Activated CD4-positive, alpha-beta T cell treated with anti-CD3 and anti-CD28 coated beads for 36 hours (primary cell): ENCODE data around the gene PIP5K1B. TPM values are rescaled to one million over a fixed set of nuclear protein-coding genes. Genes with fewer than 3 reads are reported as not detected.

Experiments
- ATAC-seq: fragments of 200-7000 bp; cut with Tn5 transposase; one replicate; pipeline ENCODE4 v1.10.0; 2021; ENCODE audit warnings: mild to moderate bottlenecking, moderate library complexity
- CTCF ChIA-PET: fragments of 350-600 bp; sonication (Branson Sonifier 250); formaldehyde crosslinking; loops from one replicate; lab custom pipeline; 2021; ENCODE audit warnings: antibody characterized with exemption; lab: Charles Lee
- POLR2A ChIA-PET: fragments of 350-600 bp; sonication (Branson Sonifier 250); formaldehyde crosslinking; loops from one replicate; lab custom pipeline; 2021; ENCODE audit warnings: antibody characterized with exemption, inconsistent platforms; lab: Charles Lee
- DNase-seq: peaks from one replicate; pipeline ENCODE4 v3.0.0-alpha.2; 2020
- H3K27ac Mint-ChIP-seq: one replicate; pipeline ENCODE4 v1.8.0; 2021; ENCODE audit warnings: mixed read lengths
- H3K27me3 Mint-ChIP-seq: one replicate; pipeline ENCODE4 v1.8.0; 2021; ENCODE audit warnings: mixed read lengths
- H3K36me3 Mint-ChIP-seq: one replicate; pipeline ENCODE4 v1.8.0; 2021; ENCODE audit warnings: low read depth, mixed read lengths
- H3K4me1 Mint-ChIP-seq: one replicate; pipeline ENCODE4 v1.8.0; 2021; ENCODE audit warnings: mixed read lengths
- H3K4me3 Mint-ChIP-seq: one replicate; pipeline ENCODE4 v1.8.0; 2021; ENCODE audit warnings: mild to moderate bottlenecking, moderate library complexity, mixed read lengths
- H3K9me3 Mint-ChIP-seq: one replicate; pipeline ENCODE4 v1.8.0; 2021; ENCODE audit warnings: low read depth, mixed read lengths
- intact Hi-C, 2 experiments: fragments of 100-400 bp; cut with DNase I in 1 of 2; cut with micrococcal nuclease in 1 of 2; formaldehyde crosslinking; loops; one replicate each; pipeline versions ENCODE4 v1.14.2 to v1.15.1; 2022 to 2024; cut with DNase I, micrococcal nuclease
- total RNA-seq, 2 experiments: library from RNA; stranded (reverse); gene quantifications; one replicate each; pipeline ENCODE4 v1.2.3, GENCODE V29; 2021

Gene PIP5K1B
- total RNA-seq, 2 experiments from 2014 or later = 1.6 TPM

GRCh38 chr9:68739621-68740174, 34.7 kb downstream of the PIP5K1B start:
- H3K4me1 Mint-ChIP-seq = no peaks in the 10 kb centered on the region
- no peak for ATAC-seq
- POLR2A ChIA-PET = no interaction called here
- CTCF ChIA-PET = interaction anchor here (0.6 kb wide), 1 partner anchor 260 kb away, joined by 3 read pairs; no protein-coding TSS in a partner anchor
- no peak overlapping the region for H3K27ac Mint-ChIP-seq
- H3K9me3 Mint-ChIP-seq = no peaks in the 10 kb centered on the region
- no peaks in the 10 kb centered on the region for H3K36me3 Mint-ChIP-seq
- no peak overlapping the region for H3K4me3 Mint-ChIP-seq
- intact Hi-C loops = no loop called here
- no peak for DNase-seq
- peaks cover 14% of the 10 kb centered on the region for H3K27me3 Mint-ChIP-seq

GRCh38 chr9:68740561-68740960, 35.5 kb downstream of the PIP5K1B start:
- ATAC-seq = no peak
- no peaks in the 10 kb centered on the region for H3K9me3 Mint-ChIP-seq
- no peak overlapping the region for H3K27ac Mint-ChIP-seq
- POLR2A ChIA-PET = no interaction called here
- no peak overlapping the region for H3K4me3 Mint-ChIP-seq
- no peaks in the 10 kb centered on the region for H3K36me3 Mint-ChIP-seq
- DNase-seq = no peak
- peaks cover 14% of the 10 kb centered on the region for H3K27me3 Mint-ChIP-seq
- intact Hi-C loops = no loop called here
- CTCF ChIA-PET = interaction anchor here (0.6 kb wide), 1 partner anchor 259 kb away, joined by 3 read pairs; no protein-coding TSS in a partner anchor
- no peaks in the 10 kb centered on the region for H3K4me1 Mint-ChIP-seq

GRCh38 chr9:68741234-68741633, 36.2 kb downstream of the PIP5K1B start:
- H3K27me3 Mint-ChIP-seq = peaks cover 10% of the 10 kb centered on the region
- no peaks in the 10 kb centered on the region for H3K4me1 Mint-ChIP-seq
- H3K27ac Mint-ChIP-seq = no peak overlapping the region
- ChIA-PET CTCF (no interaction called here), POLR2A (no interaction called here)
- no peaks in the 10 kb centered on the region for H3K9me3 Mint-ChIP-seq
- DNase-seq = no peak
- H3K4me3 Mint-ChIP-seq = no peak overlapping the region
- no peaks in the 10 kb centered on the region for H3K36me3 Mint-ChIP-seq
- intact Hi-C loops = no loop called here
- no peak for ATAC-seq

- intact Hi-C loops = no loop called here
- POLR2A ChIA-PET = no interaction called here
- H3K4me3 Mint-ChIP-seq = no peak overlapping the region
- peaks cover 5% of the 10 kb centered on the region for H3K27me3 Mint-ChIP-seq
- no peaks in the 10 kb centered on the region for H3K36me3 Mint-ChIP-seq
- ATAC-seq (no peak), DNase-seq (no peak)
- H3K4me1 Mint-ChIP-seq = no peaks in the 10 kb centered on the region
- H3K27ac Mint-ChIP-seq = no peak overlapping the region
- CTCF ChIA-PET = no interaction called here
- no peaks in the 10 kb centered on the region for H3K9me3 Mint-ChIP-seq
Measured at GRCh38 chr9:68741704-68742332, 36.8 kb downstream of the PIP5K1B start.

GRCh38 chr9:68742333-68742730, 37.3 kb downstream of the PIP5K1B start:
- Mint-ChIP-seq H3K4me1 (no peaks in the 10 kb centered on the region), H3K9me3 (no peaks in the 10 kb centered on the region), H3K36me3 (no peaks in the 10 kb centered on the region), H3K27ac (no peak overlapping the region), H3K4me3 (no peak overlapping the region), H3K27me3 (peaks cover 5% of the 10 kb centered on the region)
- ATAC-seq (no peak), DNase-seq (no peak)
- ChIA-PET CTCF (no interaction called here), POLR2A (no interaction called here)
- intact Hi-C loops = no loop called here

- H3K4me1 Mint-ChIP-seq = no peaks in the 10 kb centered on the region
- H3K4me3 Mint-ChIP-seq = no peak overlapping the region
- no peaks in the 10 kb centered on the region for H3K36me3 Mint-ChIP-seq
- H3K27me3 Mint-ChIP-seq = peaks cover 3% of the 10 kb centered on the region
- ChIA-PET CTCF (interaction anchor here (0.6 to 0.7 kb wide), 2 partner anchors 184 to 284 kb away, joined by 3 read pairs; no protein-coding TSS in a partner anchor), POLR2A (no interaction called here)
- intact Hi-C loops = no loop called here
- H3K9me3 Mint-ChIP-seq = no peaks in the 10 kb centered on the region
- DNase-seq (no peak), ATAC-seq (no peak)
- H3K27ac Mint-ChIP-seq = no peak overlapping the region
Measured at GRCh38 chr9:68744426-68744825, 39.4 kb downstream of the PIP5K1B start.

GRCh38 chr9:68746525-68746924, 41.5 kb downstream of the PIP5K1B start:
- H3K4me3 Mint-ChIP-seq = no peak overlapping the region
- H3K4me1 Mint-ChIP-seq = no peaks in the 10 kb centered on the region
- H3K36me3 Mint-ChIP-seq = no peaks in the 10 kb centered on the region
- ATAC-seq = no peak
- no peaks in the 10 kb centered on the region for H3K9me3 Mint-ChIP-seq
- ChIA-PET POLR2A (no interaction called here), CTCF (no interaction called here)
- H3K27ac Mint-ChIP-seq = no peak overlapping the region
- no peak for DNase-seq
- intact Hi-C loops = no loop called here
- H3K27me3 Mint-ChIP-seq = no peaks in the 10 kb centered on the region

- Mint-ChIP-seq H3K36me3 (no peaks in the 10 kb centered on the region), H3K4me1 (no peaks in the 10 kb centered on the region), H3K4me3 (no peak overlapping the region), H3K27ac (no peak overlapping the region), H3K9me3 (no peaks in the 10 kb centered on the region), H3K27me3 (peaks cover under 1% of the 10 kb centered on the region)
- intact Hi-C loops = no loop called here
- DNase-seq = no peak
- POLR2A ChIA-PET = no interaction called here
- no peak for ATAC-seq
- CTCF ChIA-PET = interaction anchor here (0.7 kb wide), 1 partner anchor 204 kb away, joined by 3 read pairs; no protein-coding TSS in a partner anchor
Measured at GRCh38 chr9:68747043-68747533, 42.0 kb downstream of the PIP5K1B start.

GRCh38 chr9:68749135-68749534, 44.1 kb downstream of the PIP5K1B start:
- Mint-ChIP-seq H3K27me3 (peaks cover 2% of the 10 kb centered on the region), H3K36me3 (no peaks in the 10 kb centered on the region), H3K9me3 (no peaks in the 10 kb centered on the region), H3K4me3 (no peak overlapping the region), H3K27ac (no peak overlapping the region), H3K4me1 (no peaks in the 10 kb centered on the region)
- DNase-seq = no peak
- intact Hi-C loops = no loop called here
- POLR2A ChIA-PET = no interaction called here
- CTCF ChIA-PET = no interaction called here
- ATAC-seq = no peak

GRCh38 chr9:68749579-68750159, 44.6 kb downstream of the PIP5K1B start:
- intact Hi-C loops = loop anchor here in 1 of 2 experiments (5.0 kb wide), 1 partner anchor 53 kb away; no protein-coding TSS in a partner anchor
- no peak overlapping the region for H3K27ac Mint-ChIP-seq
- no peaks in the 10 kb centered on the region for H3K9me3 Mint-ChIP-seq
- DNase-seq = no peak
- CTCF ChIA-PET = interaction anchor here (0.7 kb wide), 1 partner anchor 94 kb away, joined by 3 read pairs; no protein-coding TSS in a partner anchor
- no peaks in the 10 kb centered on the region for H3K4me1 Mint-ChIP-seq
- peaks cover 2% of the 10 kb centered on the region for H3K27me3 Mint-ChIP-seq
- H3K4me3 Mint-ChIP-seq = no peak overlapping the region
- POLR2A ChIA-PET = interaction anchor here (0.8 kb wide), 1 partner anchor 9 kb away, joined by 4 read pairs; no protein-coding TSS in a partner anchor
- no peaks in the 10 kb centered on the region for H3K36me3 Mint-ChIP-seq
- no peak for ATAC-seq

GRCh38 chr9:68750255-68750654, 45.2 kb downstream of the PIP5K1B start:
- DNase-seq = no peak
- Mint-ChIP-seq H3K36me3 (no peaks in the 10 kb centered on the region), H3K9me3 (no peaks in the 10 kb centered on the region), H3K27me3 (peaks cover 2% of the 10 kb centered on the region), H3K4me1 (no peaks in the 10 kb centered on the region), H3K27ac (no peak overlapping the region), H3K4me3 (no peak overlapping the region)
- intact Hi-C loops = loop anchor here in 1 of 2 experiments (5.0 kb wide), 1 partner anchor 52 kb away; no protein-coding TSS in a partner anchor
- CTCF ChIA-PET = interaction anchor here (0.7 kb wide), 1 partner anchor 94 kb away, joined by 3 read pairs; no protein-coding TSS in a partner anchor
- POLR2A ChIA-PET = interaction anchor here (0.8 kb wide), 1 partner anchor 8 kb away, joined by 4 read pairs; no protein-coding TSS in a partner anchor
- ATAC-seq = no peak
